HG02763 (cell line): ENCODE data around the gene C20orf96.
A peak's percentile ranks its signal among the peaks of the same experiment; 100 is the strongest.
"Not testable (repeated sequence)": the region's sequence is repeated elsewhere in the genome, so short reads cannot be mapped to it uniquely, and the experiment has no call there.

Experiments used
- ATAC-seq: cut with Tn5 transposase; IDR thresholded peaks from one replicate; pipeline ENCODE4 v1.9.1; 2021; ENCODE audit warnings: mild to moderate bottlenecking, moderate library complexity; ENCODE audit not compliant: unreplicated experiment

Gene C20orf96

GRCh38 chr20:290084-290831 lies at the start of gene C20orf96:
Gene C20orf96, minus strand, starts transcription at chr20:290750. Its CDS starts 140 bp downstream, at chr20:290610.
- peak; percentile 88 for ATAC-seq

DNA sequence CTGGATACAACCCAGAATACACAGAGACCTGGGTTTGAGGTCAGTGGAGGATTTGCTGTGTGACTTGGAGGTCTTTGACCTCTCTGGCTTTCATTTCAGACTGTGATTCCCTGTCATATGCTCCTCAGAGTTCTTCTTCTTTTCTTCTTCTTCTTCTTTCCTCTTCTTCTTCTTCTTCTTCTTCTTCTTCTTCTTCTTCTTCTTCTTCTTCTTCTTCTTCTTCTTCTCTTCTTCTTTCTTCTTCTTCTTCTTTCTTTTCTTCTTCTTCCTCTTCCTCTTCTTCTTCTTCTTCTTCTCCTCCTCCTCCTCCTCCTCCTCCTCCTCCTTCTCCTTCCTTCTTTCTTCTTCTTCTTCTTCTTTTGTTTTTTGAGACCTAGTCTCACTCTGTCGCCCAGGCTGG lies 45.5 kb upstream of the C20orf96 start:
- ATAC-seq, result not testable (repeated sequence)

GRCh38 chr20:334578-334977 lies 44.0 kb upstream of the C20orf96 start:
- no peak for ATAC-seq

GRCh38 chr20:330233-331149 lies 39.9 kb upstream of the C20orf96 start:
- no peak for ATAC-seq

- ATAC-seq, result no peak
Measured at GRCh38 chr20:329851-330232, 39.3 kb upstream of the C20orf96 start.

DNA sequence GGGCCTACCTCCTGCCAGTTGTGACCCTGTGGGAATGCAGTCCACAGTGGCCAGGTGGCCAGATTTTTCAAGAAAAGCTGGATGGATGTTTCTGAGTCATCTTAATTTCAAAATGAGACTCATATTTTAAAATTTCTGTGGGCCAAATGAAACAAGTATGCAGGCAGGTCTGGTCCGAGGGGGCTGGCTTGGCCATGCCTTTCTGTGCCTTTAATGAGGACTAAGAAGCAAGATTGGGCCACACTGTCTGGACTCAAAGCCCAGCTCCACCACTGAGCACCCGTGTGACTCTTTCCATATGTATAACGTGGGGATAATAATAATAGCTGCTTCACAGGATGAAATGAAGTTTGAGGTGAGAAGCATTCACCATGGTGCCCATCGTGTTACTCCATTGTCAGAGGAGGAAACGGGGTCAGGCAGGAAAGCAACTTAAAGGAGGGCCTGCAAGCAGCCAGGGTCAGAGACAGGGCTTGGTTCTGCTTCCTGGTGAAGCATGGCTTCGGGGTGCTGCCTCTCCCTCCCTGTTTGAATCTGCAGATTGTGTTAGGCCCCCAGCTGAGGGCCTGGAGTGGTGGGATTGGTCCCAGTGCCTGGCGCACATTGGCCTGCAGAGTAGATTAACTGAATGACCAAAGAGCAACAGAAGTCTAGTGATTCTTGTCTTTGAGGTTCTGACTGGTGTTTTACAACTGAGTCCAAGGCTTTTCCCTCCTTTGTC lies 38.6 kb upstream of the C20orf96 start:
- no peak for ATAC-seq

DNA sequence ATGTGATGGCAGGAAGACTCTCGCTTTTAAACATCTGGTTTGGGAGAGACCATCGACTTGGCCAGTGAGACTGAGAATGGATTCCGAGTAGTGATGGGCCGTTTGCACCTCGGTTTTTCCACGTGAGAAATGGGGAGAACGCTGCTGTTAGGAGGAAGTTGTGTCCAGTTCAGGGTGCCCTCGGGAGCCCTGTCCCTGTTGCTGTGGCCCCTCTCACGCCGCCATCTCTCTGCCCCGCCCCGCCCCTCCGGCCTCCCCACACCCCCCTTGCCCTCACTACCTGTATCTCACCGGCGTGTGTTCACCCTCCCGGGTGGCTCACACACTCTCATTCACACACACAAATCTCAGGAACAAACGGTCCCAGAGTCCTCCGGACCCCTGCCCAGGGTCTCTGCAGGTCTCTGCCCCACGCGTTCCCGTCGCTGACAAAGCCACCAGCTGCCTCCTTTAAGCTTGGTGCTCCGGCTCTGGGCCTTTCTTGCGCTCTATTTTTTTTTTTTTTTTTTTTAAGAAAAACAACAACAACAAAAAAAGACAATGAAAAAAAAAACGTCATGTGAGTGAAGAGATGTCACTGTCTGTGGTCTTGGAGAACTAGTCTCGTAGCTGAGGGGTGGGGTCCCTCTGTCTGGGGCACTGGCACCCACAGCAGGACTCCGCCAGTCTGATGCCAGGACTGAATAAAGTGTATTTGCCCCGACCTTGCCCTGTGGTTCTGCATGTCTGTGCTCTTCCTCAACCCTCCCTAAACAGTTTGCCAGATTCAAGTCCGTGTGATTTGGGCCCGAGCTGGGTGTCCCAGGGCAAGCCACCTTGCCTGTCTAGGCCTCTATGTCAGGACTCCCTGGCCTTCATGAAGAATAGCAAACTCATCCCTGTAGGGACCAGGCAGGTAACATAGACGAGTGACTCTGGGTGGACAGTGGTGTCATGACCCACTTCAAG lies 37.8 kb upstream of the C20orf96 start:
- no peak for ATAC-seq

DNA sequence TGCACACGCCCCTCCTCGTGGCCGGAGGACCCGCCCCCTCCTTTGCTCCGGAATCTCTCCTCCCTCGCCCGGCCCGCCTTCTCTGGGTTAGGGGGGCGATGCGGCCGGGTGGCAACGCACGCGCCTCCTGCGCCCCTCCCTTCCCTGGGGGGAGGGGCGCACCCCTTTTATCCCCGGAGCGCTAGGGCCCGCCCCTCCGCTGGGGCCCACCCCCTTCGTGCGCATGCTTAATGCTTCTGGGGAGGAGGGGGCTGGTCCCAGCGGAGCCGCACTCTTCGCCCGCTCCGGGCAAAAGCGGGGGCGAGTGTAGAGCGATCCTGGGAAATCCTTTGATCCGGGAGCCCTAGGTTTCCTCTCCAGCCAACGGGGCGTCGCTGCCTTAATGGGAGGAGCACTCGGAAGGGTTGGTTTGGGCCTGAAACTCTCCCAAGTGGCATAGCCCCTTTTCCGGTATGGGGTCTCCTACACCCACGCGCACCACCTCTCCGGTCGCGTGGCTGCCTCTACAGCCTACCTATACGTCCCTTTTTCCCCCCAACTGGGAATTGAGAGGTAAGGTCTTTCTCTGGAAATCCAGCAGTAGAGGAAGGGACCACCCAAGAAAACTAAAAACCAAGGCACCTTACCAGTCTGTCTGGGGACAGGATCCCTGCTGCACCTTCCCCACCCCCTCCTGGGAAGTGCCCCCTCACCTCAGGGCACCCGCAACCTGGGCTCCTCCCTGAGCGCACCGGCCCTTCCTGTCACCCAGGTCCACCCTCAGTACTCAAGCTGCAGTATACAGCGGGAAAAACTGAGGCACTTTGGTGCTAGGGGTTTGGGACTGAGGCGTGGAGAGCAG lies 36.9 kb upstream of the C20orf96 start:
- ATAC-seq, result no peak

DNA sequence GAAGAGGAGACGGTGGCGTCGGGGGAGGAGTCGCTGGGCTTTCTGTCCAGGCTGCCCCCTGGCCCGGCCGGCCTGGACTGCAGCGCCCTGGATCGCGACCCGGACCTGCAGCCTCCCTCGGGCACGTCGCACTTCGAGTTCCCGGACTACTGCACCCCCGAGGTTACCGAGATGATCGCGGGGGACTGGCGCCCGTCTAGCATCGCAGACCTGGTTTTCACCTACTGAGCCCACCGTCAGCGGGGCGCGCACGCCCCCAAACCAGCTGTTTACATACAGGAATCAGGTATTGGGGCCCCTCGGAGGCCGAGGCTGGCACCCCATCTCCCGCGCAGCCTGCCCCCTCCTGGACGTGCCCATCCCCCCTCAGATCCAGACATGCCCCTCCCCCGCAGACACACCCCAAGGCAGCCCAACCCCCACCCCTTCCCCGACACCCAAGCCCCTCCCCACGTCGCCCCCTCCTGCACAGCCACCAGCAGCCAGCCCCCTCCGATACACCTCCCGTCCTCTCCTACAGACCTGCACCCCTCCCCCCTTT lies 36.2 kb upstream of the C20orf96 start:
- no peak for ATAC-seq

DNA sequence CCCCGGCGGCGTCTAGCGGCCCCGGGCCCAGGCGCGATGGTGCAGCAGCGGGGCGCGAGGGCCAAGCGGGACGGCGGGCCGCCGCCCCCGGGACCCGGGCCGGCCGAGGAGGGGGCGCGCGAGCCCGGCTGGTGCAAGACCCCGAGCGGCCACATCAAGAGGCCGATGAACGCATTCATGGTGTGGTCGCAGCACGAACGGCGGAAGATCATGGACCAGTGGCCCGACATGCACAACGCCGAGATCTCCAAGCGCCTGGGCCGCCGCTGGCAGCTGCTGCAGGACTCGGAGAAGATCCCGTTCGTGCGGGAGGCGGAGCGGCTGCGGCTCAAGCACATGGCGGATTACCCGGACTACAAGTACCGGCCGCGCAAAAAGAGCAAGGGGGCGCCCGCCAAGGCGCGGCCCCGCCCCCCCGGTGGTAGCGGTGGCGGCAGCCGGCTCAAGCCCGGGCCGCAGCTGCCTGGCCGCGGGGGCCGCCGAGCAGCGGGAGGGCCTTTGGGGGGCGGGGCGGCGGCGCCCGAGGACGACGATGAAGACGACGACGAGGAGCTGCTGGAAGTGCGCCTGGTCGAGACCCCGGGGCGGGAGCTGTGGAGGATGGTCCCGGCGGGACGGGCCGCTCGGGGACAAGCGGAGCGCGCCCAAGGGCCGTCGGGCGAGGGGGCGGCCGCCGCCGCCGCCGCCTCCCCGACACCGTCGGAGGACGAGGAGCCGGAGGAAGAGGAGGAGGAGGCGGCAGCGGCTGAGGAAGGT lies 35.5 kb upstream of the C20orf96 start:
- ATAC-seq, result no peak

DNA sequence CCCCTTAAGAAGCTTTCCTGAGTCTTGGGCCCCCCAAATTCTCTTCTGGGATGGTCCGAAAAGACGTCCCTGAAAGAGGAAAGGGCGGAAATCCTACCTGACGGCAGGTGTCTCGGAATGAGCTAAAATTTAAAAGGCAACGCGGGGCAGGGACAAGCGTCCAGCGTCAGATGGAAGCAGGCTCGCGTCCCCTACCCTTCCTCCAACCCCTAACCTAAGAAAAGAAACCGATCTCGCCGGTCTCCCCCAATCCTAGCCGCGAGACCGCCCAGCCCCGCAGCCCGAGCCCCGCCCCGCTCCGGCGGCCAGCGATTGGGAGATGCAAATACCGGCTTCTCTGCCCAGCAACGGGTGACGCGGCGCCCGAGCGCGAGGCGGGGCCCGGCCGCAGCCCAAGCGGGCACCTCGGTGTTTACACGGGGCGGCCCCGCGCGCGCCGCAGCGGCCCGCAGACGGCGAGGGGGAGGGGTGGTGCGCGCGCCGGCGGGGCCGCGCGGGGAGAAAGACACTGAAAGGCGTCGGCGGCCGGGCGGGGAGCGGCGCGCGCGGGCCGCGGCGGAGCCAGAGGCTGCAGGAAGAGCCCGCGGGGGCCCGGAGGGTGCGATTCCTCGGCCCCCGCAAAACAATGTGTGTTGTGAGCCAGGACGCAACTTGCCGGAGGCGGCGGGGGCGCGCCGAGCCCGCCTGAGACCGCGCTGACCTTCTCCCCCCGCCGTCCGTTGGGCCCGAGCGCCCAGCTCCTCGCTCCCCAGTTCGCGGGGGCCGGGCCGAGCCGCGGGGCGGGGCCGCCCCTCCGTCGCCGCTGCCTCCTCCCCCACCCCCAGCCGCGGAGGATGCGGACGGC lies 34.7 kb upstream of the C20orf96 start, which contains the start of gene SOX12:
Gene SOX12 (plus strand): TSS at position 508 of the 844 bp plus-strand sequence. CDS start 373 bp downstream, outside the sequence.
- peak; percentile 76 for ATAC-seq

DNA sequence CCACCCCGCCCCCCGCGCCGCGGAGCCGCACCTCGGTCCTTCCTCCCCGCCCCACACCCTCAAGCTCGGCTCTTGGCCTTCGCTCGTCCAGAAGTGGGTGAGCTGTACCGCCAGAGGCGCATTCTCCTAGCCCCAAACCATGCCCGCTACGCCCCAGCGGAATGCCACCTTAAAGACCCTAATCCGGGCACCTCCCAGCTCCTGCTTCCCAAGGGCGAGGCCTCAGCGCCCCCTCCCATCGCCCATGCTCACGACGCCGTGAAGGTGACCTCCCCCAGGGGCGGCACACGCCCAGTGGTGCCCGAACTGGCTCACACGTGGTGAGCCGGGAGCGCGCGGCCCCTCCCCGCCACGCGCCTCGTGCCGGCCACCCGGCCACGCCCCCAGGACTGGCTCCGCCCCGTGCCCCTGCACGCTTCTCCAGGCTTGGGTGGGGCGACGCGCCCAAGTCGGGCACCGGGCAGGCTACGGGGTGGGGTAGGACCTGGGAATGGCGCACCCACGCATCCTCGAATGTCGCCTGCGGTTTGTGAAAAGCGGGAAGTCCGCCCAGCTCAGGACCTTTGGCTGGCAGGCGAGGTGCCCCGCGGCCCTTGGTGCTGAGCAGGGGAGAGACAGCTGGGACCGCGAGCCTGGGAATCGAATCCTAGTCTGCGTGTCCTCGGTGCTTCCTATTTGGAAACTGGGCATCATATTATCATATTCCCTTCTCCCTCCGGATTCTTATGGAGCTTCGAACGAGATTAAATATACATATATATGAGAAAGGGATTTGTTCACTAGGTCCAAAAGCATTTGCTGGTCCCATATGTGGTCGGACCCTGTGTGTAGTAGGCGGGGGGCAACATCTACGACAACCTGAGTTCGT lies 33.9 kb upstream of the C20orf96 start:
- ATAC-seq, result peak; percentile 47

- no peak for ATAC-seq
Measured at GRCh38 chr20:316316-317068, 25.9 kb upstream of the C20orf96 start.

DNA sequence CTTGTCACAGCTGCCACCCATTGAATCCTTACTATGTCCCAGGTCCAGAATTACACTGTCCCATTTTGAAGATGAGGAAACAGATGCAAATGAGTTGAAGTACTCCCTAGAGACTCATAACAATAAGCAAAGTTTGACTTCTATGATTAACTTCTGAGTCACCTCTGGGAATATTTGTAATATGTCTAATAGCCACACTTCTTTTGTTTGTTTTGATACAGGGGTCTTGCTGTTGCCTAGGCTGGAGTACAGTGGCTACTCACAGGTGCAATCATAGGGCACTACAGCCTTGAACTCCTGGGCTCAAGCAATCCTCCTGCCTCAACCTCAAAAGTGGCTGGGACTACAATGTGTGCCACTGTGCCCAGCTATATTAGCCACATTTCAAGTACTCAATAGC lies 23.4 kb upstream of the C20orf96 start:
- ATAC-seq, result no peak

- ATAC-seq, result no peak
Measured at GRCh38 chr20:313402-313801, 22.9 kb upstream of the C20orf96 start.

- ATAC-seq, result no peak
Measured at GRCh38 chr20:312866-313265, 22.3 kb upstream of the C20orf96 start.
